Measurements from ENCODE around the gene GPR176. TPM values are rescaled to one million over a fixed set of nuclear protein-coding genes. Genes with fewer than 3 reads are reported as not detected.

Gene GPR176
- total and polyA plus RNA-seq, 2 experiments from 2014 or later: 2.7 to 7.0 TPM

- H2AFZ ChIP-seq: no peak overlapping the region
- no peaks in the 10 kb centered on the region for H3K4me1 ChIP-seq (ENCODE audit: insufficient read depth)
- 76% methylated on average over 1 of the region's 1 CpG for WGBS (ENCODE audit: low lambda C conversion rate, missing lambda C conversion rate)
- no peaks in the 10 kb centered on the region for H3K27me3 ChIP-seq
- no peaks in the 10 kb centered on the region for H4K20me1 ChIP-seq (ENCODE audit: insufficient read depth, poor library complexity, severe bottlenecking)
- DNase-seq (ENCODE audit: low spot score): no peak
- H3K4me3 ChIP-seq: no peak overlapping the region
- H3K79me2 ChIP-seq: no peaks in the 10 kb centered on the region
- no peaks in the 10 kb centered on the region for H3K36me3 ChIP-seq (replicated peaks; ENCODE audit: insufficient read depth, low read depth)
- H3K9me3 ChIP-seq (ENCODE audit: low read depth): no peaks in the 10 kb centered on the region
- H3K9me2 ChIP-seq (replicated peaks; ENCODE audit: insufficient read depth): no peaks in the 10 kb centered on the region
- H3K27ac ChIP-seq: no peak overlapping the region
- TF ChIP-seq, protein P1, sequence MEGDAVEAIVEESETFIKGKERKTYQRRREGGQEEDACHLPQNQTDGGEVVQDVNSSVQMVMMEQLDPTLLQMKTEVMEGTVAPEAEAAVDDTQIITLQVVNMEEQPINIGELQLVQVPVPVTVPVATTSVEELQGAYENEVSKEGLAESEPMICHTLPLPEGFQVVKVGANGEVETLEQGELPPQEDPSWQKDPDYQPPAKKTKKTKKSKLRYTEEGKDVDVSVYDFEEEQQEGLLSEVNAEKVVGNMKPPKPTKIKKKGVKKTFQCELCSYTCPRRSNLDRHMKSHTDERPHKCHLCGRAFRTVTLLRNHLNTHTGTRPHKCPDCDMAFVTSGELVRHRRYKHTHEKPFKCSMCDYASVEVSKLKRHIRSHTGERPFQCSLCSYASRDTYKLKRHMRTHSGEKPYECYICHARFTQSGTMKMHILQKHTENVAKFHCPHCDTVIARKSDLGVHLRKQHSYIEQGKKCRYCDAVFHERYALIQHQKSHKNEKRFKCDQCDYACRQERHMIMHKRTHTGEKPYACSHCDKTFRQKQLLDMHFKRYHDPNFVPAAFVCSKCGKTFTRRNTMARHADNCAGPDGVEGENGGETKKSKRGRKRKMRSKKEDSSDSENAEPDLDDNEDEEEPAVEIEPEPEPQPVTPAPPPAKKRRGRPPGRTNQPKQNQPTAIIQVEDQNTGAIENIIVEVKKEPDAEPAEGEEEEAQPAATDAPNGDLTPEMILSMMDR (IDR thresholded peaks at IDR 0.05; ENCODE audit: poor library complexity): no peak
- TF ChIP-seq EZH2phosphoT487 (IDR thresholded peaks at IDR 0.05; ENCODE audit: low read depth, severe bottlenecking, unreplicated experiment): no peak
- no peak for TF ChIP-seq EZH2 (IDR thresholded peaks at IDR 0.05; ENCODE audit: borderline replicate concordance)
- H3K4me2 ChIP-seq: no peak overlapping the region
Measured at GRCh38 chr15:39878406-39878785, 41.7 kb downstream of the GPR176 start.

DNA sequence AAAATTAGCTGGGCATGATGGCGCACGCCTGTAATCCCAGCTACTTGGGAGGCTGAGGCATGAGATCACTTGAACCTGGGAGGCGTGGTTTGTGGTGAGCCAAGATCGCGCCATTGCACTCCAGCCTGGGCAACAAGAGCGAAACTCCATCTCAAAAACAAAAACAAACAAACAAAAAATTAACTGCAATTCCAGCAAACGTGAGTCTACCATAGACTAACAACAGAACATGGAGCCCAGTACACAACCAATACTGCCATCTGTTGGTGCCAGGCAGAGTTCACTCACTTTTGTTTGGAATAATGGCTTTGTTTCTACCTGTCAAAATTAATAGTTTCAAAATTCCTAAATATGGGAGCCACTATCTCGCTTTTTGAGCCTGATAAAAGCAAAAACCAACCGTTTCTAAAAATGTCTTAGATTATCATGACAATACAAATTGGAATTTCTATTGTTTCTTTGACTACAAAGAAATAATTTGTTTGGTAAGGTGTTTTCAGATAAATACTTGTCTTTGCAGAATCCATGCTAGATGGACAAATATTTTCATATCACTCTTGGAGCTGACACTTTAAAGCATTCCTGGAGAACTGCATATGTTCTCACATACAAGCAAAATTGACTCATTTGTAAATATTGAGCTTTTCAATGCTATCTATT lies 45.0 kb downstream of the GPR176 start:
- H3K79me2 ChIP-seq: no peaks in the 10 kb centered on the region

GRCh38 chr15:39873978-39874377 lies 46.1 kb downstream of the GPR176 start:
- no peaks in the 10 kb centered on the region for H3K4me1 ChIP-seq (ENCODE audit: insufficient read depth)
- no peak overlapping the region for H3K4me3 ChIP-seq
- H3K27me3 ChIP-seq: no peaks in the 10 kb centered on the region
- TF ChIP-seq, protein P1 (IDR thresholded peaks at IDR 0.05; ENCODE audit: poor library complexity): no peak
- TF ChIP-seq EZH2phosphoT487 (IDR thresholded peaks at IDR 0.05; ENCODE audit: low read depth, severe bottlenecking, unreplicated experiment): no peak
- TF ChIP-seq EZH2 (IDR thresholded peaks at IDR 0.05; ENCODE audit: borderline replicate concordance): no peak
- no peaks in the 10 kb centered on the region for H3K36me3 ChIP-seq (replicated peaks; ENCODE audit: insufficient read depth, low read depth)
- H4K20me1 ChIP-seq (ENCODE audit: insufficient read depth, poor library complexity, severe bottlenecking): no peaks in the 10 kb centered on the region
- no peak overlapping the region for H3K27ac ChIP-seq
- H3K9me2 ChIP-seq (replicated peaks; ENCODE audit: insufficient read depth): no peaks in the 10 kb centered on the region
- no peak overlapping the region for H3K4me2 ChIP-seq
- H2AFZ ChIP-seq: no peak overlapping the region
- H3K9me3 ChIP-seq (ENCODE audit: low read depth): no peaks in the 10 kb centered on the region
- 94% methylated on average over 2 of the region's 2 CpGs for WGBS (ENCODE audit: low lambda C conversion rate, missing lambda C conversion rate)
- no peaks in the 10 kb centered on the region for H3K79me2 ChIP-seq
- no peak for DNase-seq (ENCODE audit: low spot score)

More for the DNA sequence above, 45.0 kb downstream of the GPR176 start:
- Histone ChIP-seq H2AFZ (no peak overlapping the region), H3K4me1 (ENCODE audit: insufficient read depth) (no peaks in the 10 kb centered on the region), H3K27ac (no peak overlapping the region), H3K27me3 (no peaks in the 10 kb centered on the region), H3K4me3 (no peak overlapping the region), H3K36me3 (replicated peaks; ENCODE audit: insufficient read depth, low read depth) (no peaks in the 10 kb centered on the region), H3K9me2 (replicated peaks; ENCODE audit: insufficient read depth) (no peaks in the 10 kb centered on the region), H4K20me1 (ENCODE audit: insufficient read depth, poor library complexity, severe bottlenecking) (no peaks in the 10 kb centered on the region), H3K4me2 (no peak overlapping the region), H3K9me3 (ENCODE audit: low read depth) (no peaks in the 10 kb centered on the region)
- WGBS (ENCODE audit: low lambda C conversion rate, missing lambda C conversion rate): 74% methylated on average over 9 of the region's 9 CpGs
- TF ChIP-seq, protein P1 (IDR thresholded peaks at IDR 0.05; ENCODE audit: poor library complexity): peak; percentile 59
- no peak for TF ChIP-seq EZH2 (IDR thresholded peaks at IDR 0.05; ENCODE audit: borderline replicate concordance)
- DNase-seq (ENCODE audit: low spot score): peak; percentile 38
